ENCODE results near the gene SSC5D. TPM values are rescaled to one million over a fixed set of nuclear protein-coding genes. Genes with fewer than 3 reads are reported as not detected.

SSC5D gene
- total and polyA plus RNA-seq, 8 donors, result 0.60 to 5.3 (median 1.4) TPM

DNA sequence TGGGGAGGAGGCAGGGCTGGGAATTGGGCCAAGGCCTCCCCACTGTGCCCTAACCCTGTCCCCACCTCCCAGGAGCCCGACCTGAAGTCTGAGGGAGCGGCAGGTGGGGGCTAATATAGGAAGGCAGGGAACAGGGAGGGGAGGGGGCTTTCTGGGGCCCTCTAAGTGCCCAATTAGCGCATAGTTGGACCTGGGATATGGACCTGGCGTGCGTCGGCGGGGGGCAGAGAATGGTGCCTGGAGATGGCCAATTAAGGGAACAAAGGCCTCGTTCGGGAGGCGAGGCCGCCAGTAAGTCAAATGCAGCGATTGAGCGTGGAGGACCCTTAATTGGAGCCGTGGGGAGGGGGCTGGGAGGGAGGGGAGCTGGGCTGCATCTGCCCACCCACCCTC lies 23.6 kb upstream of the SSC5D start, which contains the start of gene C19orf85:
Gene C19orf85, minus strand, starts transcription at position 90 of the 393 bp plus-strand sequence. CDS start 197 bp downstream, outside the sequence.
- Histone ChIP-seq H3K4me3 (no peak within 1 kb of the TSS), H3K27ac (no peak within 1 kb of the TSS), H3K9me3 (no peaks in the 10 kb centered on the region), H3K27me3 (no peaks in the 10 kb centered on the region), H3K36me3 (no peaks in the 10 kb centered on the region), H3K4me1 (peaks cover 0 to 7% (median 5%) of the 10 kb centered on the region in 3 donors)
- FAIRE-seq (no peak), ATAC-seq (no peak), DNase-seq (peak in 1 of 6 donors; percentile 13)
- TF ChIP-seq, protein P1, sequence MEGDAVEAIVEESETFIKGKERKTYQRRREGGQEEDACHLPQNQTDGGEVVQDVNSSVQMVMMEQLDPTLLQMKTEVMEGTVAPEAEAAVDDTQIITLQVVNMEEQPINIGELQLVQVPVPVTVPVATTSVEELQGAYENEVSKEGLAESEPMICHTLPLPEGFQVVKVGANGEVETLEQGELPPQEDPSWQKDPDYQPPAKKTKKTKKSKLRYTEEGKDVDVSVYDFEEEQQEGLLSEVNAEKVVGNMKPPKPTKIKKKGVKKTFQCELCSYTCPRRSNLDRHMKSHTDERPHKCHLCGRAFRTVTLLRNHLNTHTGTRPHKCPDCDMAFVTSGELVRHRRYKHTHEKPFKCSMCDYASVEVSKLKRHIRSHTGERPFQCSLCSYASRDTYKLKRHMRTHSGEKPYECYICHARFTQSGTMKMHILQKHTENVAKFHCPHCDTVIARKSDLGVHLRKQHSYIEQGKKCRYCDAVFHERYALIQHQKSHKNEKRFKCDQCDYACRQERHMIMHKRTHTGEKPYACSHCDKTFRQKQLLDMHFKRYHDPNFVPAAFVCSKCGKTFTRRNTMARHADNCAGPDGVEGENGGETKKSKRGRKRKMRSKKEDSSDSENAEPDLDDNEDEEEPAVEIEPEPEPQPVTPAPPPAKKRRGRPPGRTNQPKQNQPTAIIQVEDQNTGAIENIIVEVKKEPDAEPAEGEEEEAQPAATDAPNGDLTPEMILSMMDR (IDR thresholded peaks at IDR 0.05), result no peak
- WGBS, 2 donors, result 69 to 78% methylated on average over 14 of the region's 14 CpGs
- intact Hi-C loops (cut with DNase I), result loop anchor here in 1 of 3 donors (2.0 kb wide), 1 partner anchor 40 kb away; no protein-coding TSS in a partner anchor

DNA sequence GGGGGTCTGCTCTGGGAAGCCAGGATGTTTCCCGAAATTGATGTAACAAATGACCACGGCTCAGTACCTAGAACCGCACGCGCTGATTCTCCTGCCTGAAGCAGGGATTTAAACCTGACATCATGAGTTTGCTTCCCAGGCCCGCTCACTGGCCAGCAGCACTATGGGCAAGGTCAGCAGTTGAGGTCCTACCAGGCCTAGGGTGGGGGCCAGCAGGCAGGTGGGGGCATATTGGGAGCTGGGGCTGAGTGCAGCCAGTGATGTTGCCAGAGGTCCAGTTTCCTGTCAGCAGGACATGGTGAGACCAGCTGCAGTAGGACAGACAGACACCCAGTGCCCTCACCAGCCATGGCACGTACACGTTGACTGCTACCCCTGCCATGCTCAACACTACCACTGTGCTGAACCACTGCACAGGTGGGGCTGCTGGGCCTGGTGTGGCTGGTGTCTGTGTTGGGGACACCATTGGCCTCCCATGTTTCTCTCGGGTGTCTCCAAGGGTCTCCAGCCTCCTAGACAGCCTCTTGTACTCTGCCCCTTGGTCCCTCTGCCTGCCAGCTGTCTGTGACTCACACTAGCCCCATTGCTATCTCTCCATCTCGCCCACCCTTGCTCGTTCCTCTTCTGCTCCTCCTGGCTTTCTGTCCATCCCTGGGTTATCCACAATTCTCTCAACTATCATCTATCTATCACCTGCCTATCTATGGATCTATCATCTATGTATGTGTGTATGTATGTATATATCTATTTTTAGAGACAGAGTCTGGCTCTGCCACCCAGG lies 22.6 kb upstream of the SSC5D start:
- H3K27ac ChIP-seq, result no peak overlapping the region
- H3K36me3 ChIP-seq, result no peaks in the 10 kb centered on the region
- H3K4me3 ChIP-seq, result no peak overlapping the region
- DNase-seq, result peak in 2 of 6 donors; percentile 13 to 66
- TF ChIP-seq, protein P1 (IDR thresholded peaks at IDR 0.05), result no peak
- H3K4me1 ChIP-seq, result peaks cover 0 to 5% (median 2%) of the 10 kb centered on the region in 3 donors
- WGBS, 2 donors, result 79 to 81% methylated on average over 11 of the region's 11 CpGs
- H3K9me3 ChIP-seq, result no peaks in the 10 kb centered on the region
- no peaks in the 10 kb centered on the region for H3K27me3 ChIP-seq
- FAIRE-seq, result no peak
- intact Hi-C loops (cut with DNase I), result loop anchor here in 1 of 3 donors (2.0 kb wide), 1 partner anchor 39 kb away; no protein-coding TSS in a partner anchor
- ATAC-seq, result no peak

DNA sequence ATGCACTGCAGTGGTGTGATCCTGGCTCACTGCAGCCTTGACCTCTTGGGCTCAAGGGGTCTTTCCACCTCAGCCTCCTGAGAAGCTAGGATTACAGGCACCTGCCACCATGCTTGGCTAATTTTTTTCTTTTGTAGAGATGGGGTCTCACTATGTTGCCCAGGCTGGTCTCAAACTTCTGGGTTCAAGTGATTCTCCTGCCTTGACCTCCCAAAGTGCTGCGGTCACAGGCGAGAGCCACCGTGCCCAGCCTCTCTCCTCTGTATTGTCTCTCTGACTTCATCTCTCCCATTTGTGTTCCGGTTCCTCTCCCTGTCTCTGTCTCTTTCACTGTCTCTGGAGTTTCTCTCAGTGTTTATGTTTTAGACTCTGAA lies 22.0 kb upstream of the SSC5D start:
- no peak overlapping the region for H3K4me3 ChIP-seq
- ATAC-seq (no peak), FAIRE-seq (no peak), DNase-seq (no peak)
- TF ChIP-seq, protein P1 (IDR thresholded peaks at IDR 0.05), result no peak
- intact Hi-C loops (cut with DNase I), result no loop called here
- 82 to 93% methylated on average over 4 of the region's 4 CpGs for WGBS, 2 donors
- no peaks in the 10 kb centered on the region for H3K9me3 ChIP-seq
- H3K27ac ChIP-seq, result no peak overlapping the region
- no peaks in the 10 kb centered on the region for H3K36me3 ChIP-seq
- peaks cover 0 to 5% (median 2%) of the 10 kb centered on the region in 3 donors for H3K4me1 ChIP-seq
- H3K27me3 ChIP-seq, result no peaks in the 10 kb centered on the region

DNA sequence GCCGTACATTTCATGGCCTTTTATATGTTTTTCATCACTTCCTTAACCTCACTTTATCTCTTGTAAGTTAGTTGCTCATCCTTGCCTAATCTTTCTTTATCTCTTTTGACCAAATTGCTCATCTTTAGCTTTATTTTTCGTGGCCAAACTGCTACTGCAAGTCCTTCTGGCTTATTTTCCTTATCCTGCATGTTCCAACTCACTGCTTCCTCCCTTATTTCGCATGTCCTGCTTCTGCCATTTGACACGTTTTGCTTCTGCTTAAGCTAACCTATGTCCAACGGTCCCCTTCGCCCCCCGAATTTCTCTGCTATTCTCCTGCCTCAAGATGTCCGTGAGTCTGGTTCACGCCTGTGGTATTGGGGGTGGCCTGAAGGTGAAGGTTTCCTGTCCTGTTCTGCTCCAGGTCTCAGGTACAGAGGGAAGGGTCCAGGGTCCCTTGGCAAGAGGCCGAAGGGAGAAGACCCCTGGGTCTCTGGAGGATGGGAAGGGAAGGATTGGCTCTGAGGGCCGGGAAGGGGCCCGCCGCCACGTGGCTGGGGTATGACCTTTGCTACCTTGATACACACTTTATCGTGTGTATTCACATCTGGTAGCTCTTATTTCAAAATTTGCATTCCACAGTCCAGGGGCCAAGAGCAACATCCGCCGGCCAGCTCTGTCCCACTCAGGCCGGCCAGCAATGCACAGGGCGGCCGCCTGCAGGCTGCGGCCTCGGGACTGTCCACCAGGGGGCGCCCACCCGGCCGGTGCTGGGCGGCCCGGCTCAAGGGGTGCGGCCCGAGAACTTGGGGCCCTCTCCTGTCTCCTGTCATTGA lies 20.8 kb upstream of the SSC5D start:
- H3K4me3 ChIP-seq, result no peak overlapping the region
- TF ChIP-seq, protein P1 (IDR thresholded peaks at IDR 0.05), result peak; percentile 99 to 100 (median 99)
- ATAC-seq (peak; percentile 79 to 96 (median 92)), FAIRE-seq (no peak), DNase-seq (peak in 5 of 6 donors; percentile 36 to 92 (median 74))
- 22 to 25% methylated on average over 29 of the region's 29 CpGs for WGBS, 2 donors
- H3K4me1 ChIP-seq, result peaks cover 0 to under 1% (median 0%) of the 10 kb centered on the region in 3 donors
- H3K9me3 ChIP-seq, result no peaks in the 10 kb centered on the region
- intact Hi-C loops (cut with DNase I), result no loop called here
- no peaks in the 10 kb centered on the region for H3K27me3 ChIP-seq
- H3K27ac ChIP-seq, result no peak overlapping the region
- H3K36me3 ChIP-seq, result no peaks in the 10 kb centered on the region
